ENCODE measurements around the gene LMNTD1.

The LMNTD1 gene

DNA sequence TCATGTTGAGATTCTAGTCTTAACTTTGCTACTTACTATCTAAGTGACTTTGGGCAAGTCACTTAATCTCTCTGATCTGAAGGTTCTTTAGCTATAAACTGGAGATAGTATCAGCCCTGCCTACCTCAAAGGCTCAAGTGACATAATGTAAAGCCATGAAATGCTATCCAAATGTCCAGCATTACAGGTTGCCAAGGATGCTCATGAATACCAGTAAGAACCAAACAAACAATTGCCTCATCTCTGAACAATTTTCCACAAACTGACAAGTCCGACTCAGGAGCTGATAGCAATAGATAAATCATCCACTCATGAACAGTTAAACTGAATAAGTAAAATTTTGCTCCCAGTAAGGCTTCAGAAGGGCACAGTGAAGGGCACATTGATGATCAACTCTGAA is 51.5 kb downstream of the LMNTD1 start:
- H3K4me2 ChIP-seq (ENCODE audit: low read length): no peak overlapping the region
- TF ChIP-seq, protein P1, sequence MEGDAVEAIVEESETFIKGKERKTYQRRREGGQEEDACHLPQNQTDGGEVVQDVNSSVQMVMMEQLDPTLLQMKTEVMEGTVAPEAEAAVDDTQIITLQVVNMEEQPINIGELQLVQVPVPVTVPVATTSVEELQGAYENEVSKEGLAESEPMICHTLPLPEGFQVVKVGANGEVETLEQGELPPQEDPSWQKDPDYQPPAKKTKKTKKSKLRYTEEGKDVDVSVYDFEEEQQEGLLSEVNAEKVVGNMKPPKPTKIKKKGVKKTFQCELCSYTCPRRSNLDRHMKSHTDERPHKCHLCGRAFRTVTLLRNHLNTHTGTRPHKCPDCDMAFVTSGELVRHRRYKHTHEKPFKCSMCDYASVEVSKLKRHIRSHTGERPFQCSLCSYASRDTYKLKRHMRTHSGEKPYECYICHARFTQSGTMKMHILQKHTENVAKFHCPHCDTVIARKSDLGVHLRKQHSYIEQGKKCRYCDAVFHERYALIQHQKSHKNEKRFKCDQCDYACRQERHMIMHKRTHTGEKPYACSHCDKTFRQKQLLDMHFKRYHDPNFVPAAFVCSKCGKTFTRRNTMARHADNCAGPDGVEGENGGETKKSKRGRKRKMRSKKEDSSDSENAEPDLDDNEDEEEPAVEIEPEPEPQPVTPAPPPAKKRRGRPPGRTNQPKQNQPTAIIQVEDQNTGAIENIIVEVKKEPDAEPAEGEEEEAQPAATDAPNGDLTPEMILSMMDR (IDR thresholded peaks at IDR 0.05; ENCODE audit: low read depth, low read length, poor library complexity, severe bottlenecking): no peak
- no peak for TF ChIP-seq EZH2phosphoT487 (IDR thresholded peaks at IDR 0.05; ENCODE audit: borderline replicate concordance, low read length)

DNA sequence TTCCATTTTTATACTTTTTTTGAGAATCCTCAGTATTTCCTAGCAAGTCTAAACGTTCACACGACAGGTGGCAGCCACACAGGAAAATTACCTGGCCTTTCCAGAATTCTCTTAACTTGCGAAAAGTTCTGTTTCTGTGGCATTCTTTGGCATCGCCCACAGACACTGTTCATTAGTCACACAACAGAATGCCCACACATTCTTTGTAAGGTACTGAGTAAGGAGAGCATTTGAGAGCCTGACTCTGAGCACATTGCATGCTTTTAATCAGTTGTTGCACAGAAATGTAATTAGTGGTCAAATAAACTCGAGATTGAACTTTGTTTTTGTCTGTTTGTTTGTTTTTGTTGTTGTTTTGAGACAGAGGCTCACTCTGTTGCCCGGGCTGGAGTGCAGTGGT is 52.4 kb downstream of the LMNTD1 start:
- no peak overlapping the region for H3K27ac ChIP-seq (ENCODE audit: low read depth, low read length)
- TF ChIP-seq EZH2phosphoT487 (IDR thresholded peaks at IDR 0.05; ENCODE audit: borderline replicate concordance, low read length): no peak
- TF ChIP-seq, protein P1 (IDR thresholded peaks at IDR 0.05; ENCODE audit: low read depth, low read length, poor library complexity, severe bottlenecking): no peak
- H3K4me2 ChIP-seq (ENCODE audit: low read length): no peak overlapping the region
- H3K27me3 ChIP-seq (ENCODE audit: control insufficient read depth, low read length): no peaks in the 10 kb centered on the region
- no peaks in the 10 kb centered on the region for H3K9me3 ChIP-seq (ENCODE audit: control insufficient read depth, insufficient read depth, low read length)
- no peaks in the 10 kb centered on the region for H3F3A ChIP-seq (ENCODE audit: control insufficient read depth, insufficient read depth)
- no peaks in the 10 kb centered on the region for H4K20me1 ChIP-seq (ENCODE audit: control insufficient read depth, insufficient read depth, low read depth, low read length)
- no peak overlapping the region for H3K4me3 ChIP-seq (ENCODE audit: low read length)
- H3K36me3 ChIP-seq (ENCODE audit: control insufficient read depth, low read length): no peaks in the 10 kb centered on the region
- no peaks in the 10 kb centered on the region for H3K79me2 ChIP-seq (ENCODE audit: control insufficient read depth, low read length)
- no peaks in the 10 kb centered on the region for H3K4me1 ChIP-seq (ENCODE audit: control insufficient read depth, low read length)
- H3K9me2 ChIP-seq (replicated peaks; ENCODE audit: control insufficient read depth, low read length): no peaks in the 10 kb centered on the region

More for the DNA sequence above, 51.5 kb downstream of the LMNTD1 start:
- no peak overlapping the region for H3K27ac ChIP-seq (ENCODE audit: low read depth, low read length)
- H3K9me3 ChIP-seq (ENCODE audit: control insufficient read depth, insufficient read depth, low read length): no peaks in the 10 kb centered on the region
- no peak overlapping the region for H3K4me3 ChIP-seq (ENCODE audit: low read length)
- no peaks in the 10 kb centered on the region for H4K20me1 ChIP-seq (ENCODE audit: control insufficient read depth, insufficient read depth, low read depth, low read length)
- H3F3A ChIP-seq (ENCODE audit: control insufficient read depth, insufficient read depth): no peaks in the 10 kb centered on the region
- H3K9me2 ChIP-seq (replicated peaks; ENCODE audit: control insufficient read depth, low read length): no peaks in the 10 kb centered on the region
- no peaks in the 10 kb centered on the region for H3K79me2 ChIP-seq (ENCODE audit: control insufficient read depth, low read length)
- H3K27me3 ChIP-seq (ENCODE audit: control insufficient read depth, low read length): no peaks in the 10 kb centered on the region
- no peaks in the 10 kb centered on the region for H3K36me3 ChIP-seq (ENCODE audit: control insufficient read depth, low read length)
- no peaks in the 10 kb centered on the region for H3K4me1 ChIP-seq (ENCODE audit: control insufficient read depth, low read length)

DNA sequence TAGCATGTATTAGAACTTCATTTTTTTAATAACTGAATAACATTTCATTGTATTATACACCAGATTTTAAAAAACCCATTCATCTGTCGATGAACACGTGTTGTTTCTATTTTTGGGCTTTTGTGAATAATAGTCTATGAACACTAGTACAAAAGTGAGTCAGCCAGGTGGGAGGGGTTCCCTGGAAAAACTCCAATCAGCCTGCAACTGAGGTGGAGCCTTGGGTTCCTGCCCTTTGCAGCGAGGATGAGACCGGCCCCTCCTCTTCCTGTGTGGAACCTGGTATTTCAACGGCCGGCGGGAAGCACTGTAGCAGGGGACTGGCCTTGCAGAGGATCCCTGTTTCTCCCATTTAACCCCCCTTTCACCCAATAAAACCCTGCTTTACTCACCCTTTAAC is 56.1 kb downstream of the LMNTD1 start:
- Histone ChIP-seq H3F3A (ENCODE audit: control insufficient read depth, insufficient read depth) (no peaks in the 10 kb centered on the region), H3K4me1 (ENCODE audit: control insufficient read depth, low read length) (no peaks in the 10 kb centered on the region)
- TF ChIP-seq EZH2phosphoT487 (IDR thresholded peaks at IDR 0.05; ENCODE audit: borderline replicate concordance, low read length): no peak
- TF ChIP-seq, protein P1 (IDR thresholded peaks at IDR 0.05; ENCODE audit: low read depth, low read length, poor library complexity, severe bottlenecking): no peak

More for the DNA sequence above, 56.1 kb downstream of the LMNTD1 start:
- Histone ChIP-seq H3K27ac (ENCODE audit: low read depth, low read length) (no peak overlapping the region), H3K36me3 (ENCODE audit: control insufficient read depth, low read length) (no peaks in the 10 kb centered on the region), H3K9me2 (replicated peaks; ENCODE audit: control insufficient read depth, low read length) (no peaks in the 10 kb centered on the region), H4K20me1 (ENCODE audit: control insufficient read depth, insufficient read depth, low read depth, low read length) (no peaks in the 10 kb centered on the region), H3K4me3 (ENCODE audit: low read length) (no peak overlapping the region), H3K9me3 (ENCODE audit: control insufficient read depth, insufficient read depth, low read length) (no peaks in the 10 kb centered on the region), H3K4me2 (ENCODE audit: low read length) (no peak overlapping the region), H3K27me3 (ENCODE audit: control insufficient read depth, low read length) (no peaks in the 10 kb centered on the region), H3K79me2 (ENCODE audit: control insufficient read depth, low read length) (no peaks in the 10 kb centered on the region)

All from DOHH2 (cell line).